Measurements from ENCODE around the gene TM9SF1. TPM values are rescaled to one million over a fixed set of nuclear protein-coding genes. Genes with fewer than 3 reads are reported as not detected.
A peak's percentile ranks its signal among the peaks of the same experiment; 100 is the strongest.

TM9SF1 gene
- total RNA-seq, 1 donor from 2014 or later, result 34.5 TPM

DNA sequence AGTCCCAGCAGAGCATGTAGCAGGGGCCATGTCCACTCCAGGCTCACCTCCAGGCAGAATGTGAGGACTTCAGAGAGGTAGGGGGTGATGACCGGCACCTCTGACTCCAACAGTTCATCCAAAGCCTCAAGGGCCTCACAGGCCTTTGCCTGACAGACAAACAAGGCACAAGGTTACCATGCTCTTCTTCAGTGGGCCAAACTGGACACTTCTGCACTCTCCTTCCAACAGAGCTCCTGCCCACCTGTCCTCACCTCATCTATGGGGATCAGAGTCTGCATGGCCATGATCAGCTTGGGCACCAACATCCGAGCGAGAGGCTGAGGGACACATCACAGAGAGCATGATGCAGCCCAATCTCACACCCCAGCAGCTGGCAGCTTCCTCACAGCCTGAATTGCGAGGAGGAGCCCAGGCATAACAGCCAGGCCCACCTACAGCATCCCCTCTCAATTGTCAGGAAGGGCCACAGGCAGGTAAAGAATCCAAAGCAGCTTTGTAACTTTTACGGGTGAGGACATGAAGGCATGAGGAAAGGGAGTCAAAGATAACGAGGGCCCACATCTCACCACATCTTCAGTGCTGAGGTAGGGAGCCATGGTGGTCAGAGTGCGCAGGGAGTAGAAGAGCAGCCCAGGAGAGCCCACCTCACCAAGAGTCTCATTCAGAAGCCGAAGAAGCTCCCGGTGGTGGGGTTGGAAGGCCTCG, 8.3 kb downstream of the TM9SF1 start:
- peak overlapping the region; percentile 91 for H3K4me3 Mint-ChIP-seq
- H3K9me3 Mint-ChIP-seq, result no peaks in the 10 kb centered on the region
- H3K27ac Mint-ChIP-seq, result peak overlapping the region; percentile 47
- H3K4me1 Mint-ChIP-seq (ENCODE audit: low read depth), result peaks cover 30% of the 10 kb centered on the region
- H3K36me3 Mint-ChIP-seq (ENCODE audit: low read depth), result peaks cover 51% of the 10 kb centered on the region
- intact Hi-C loops (cut with micrococcal nuclease), result no loop called here
- H3K27me3 Mint-ChIP-seq (ENCODE audit: insufficient read depth), result no peaks in the 10 kb centered on the region
- DNase-seq (ENCODE audit: low spot score), result no peak

GRCh38 chr14:24185741-24186140, 9.5 kb downstream of the TM9SF1 start:
- H3K9me3 Mint-ChIP-seq, result no peaks in the 10 kb centered on the region
- intact Hi-C loops (cut with micrococcal nuclease), result no loop called here

DNA sequence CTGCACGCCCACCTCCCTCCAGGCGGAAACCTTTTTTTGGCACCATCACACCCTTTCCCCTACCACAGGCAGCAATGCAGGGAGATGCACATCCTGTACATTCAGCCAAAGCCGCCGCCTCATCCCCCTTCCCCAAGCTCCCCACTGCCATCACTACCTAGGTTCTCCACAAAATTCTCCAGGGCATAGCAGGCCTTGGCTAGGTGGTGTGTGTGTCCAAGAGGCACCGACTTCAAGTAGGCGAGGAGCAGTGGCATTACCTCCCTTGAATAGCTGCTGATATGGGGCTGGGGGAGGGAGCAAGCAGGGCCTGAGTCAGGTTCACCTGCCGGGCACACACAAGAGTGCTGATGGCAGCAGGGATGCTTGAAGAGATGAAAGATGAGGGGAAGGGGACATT, 10.2 kb downstream of the TM9SF1 start:
- no peak for DNase-seq (ENCODE audit: low spot score)
- Mint-ChIP-seq H3K4me1 (ENCODE audit: low read depth) (peaks cover 21% of the 10 kb centered on the region), H3K27ac (no peak overlapping the region), H3K27me3 (ENCODE audit: insufficient read depth) (no peaks in the 10 kb centered on the region), H3K9me3 (no peaks in the 10 kb centered on the region), H3K36me3 (ENCODE audit: low read depth) (peaks cover 51% of the 10 kb centered on the region), H3K4me3 (no peak overlapping the region)
- intact Hi-C loops (cut with micrococcal nuclease), result no loop called here

More at GRCh38 chr14:24185741-24186140, 9.5 kb downstream of the TM9SF1 start:
- no peak for DNase-seq (ENCODE audit: low spot score)
- peaks cover 25% of the 10 kb centered on the region for H3K4me1 Mint-ChIP-seq (ENCODE audit: low read depth)
- no peak overlapping the region for H3K4me3 Mint-ChIP-seq
- no peak overlapping the region for H3K27ac Mint-ChIP-seq
- no peaks in the 10 kb centered on the region for H3K27me3 Mint-ChIP-seq (ENCODE audit: insufficient read depth)
- H3K36me3 Mint-ChIP-seq (ENCODE audit: low read depth), result peaks cover 48% of the 10 kb centered on the region

DNA sequence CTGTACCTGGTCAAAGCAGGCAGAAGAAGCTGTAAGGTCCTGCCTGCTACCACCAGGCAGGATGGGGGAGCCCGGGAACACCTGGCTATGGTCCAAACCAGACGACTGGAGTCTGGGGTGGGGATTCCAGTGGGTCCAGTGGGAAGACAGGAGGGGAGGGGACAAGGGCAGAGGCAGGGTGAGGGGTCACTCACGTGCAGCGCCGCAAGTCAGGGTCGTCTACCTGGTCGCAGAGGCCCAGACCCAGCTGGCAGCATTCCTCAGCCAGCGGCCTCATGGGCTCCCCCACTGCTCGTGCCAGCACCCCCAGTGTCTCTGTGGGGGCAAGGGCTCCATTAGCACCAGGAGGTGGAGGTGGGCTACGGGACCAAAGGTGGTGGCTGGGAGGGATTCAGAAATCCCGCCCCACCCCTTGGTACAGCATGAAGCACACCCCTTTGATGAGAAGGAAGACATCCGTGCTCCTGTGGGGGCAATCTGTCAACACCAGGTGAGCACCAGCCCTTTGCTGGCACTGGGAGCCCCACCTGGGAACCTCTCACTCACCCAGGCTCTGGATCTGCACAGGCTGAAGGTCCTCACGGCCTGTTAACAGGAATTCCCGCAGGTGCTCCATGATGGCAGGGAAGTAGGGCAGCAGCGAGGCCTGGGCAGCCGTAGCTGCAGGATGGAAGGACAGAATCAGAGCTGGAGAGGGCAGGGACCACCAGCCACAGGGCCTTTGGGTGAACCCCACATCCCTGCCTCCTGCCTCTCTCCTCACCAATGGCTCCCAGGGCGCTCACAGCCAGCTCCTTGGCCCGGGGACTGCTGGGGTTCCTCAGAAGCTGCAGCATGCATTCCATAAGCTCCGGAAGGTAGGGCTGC, 10.9 kb downstream of the TM9SF1 start:
- Mint-ChIP-seq H3K9me3 (no peaks in the 10 kb centered on the region), H3K36me3 (ENCODE audit: low read depth) (peaks cover 54% of the 10 kb centered on the region), H3K27me3 (ENCODE audit: insufficient read depth) (no peaks in the 10 kb centered on the region), H3K4me1 (ENCODE audit: low read depth) (peaks cover 18% of the 10 kb centered on the region), H3K27ac (no peak overlapping the region), H3K4me3 (no peak overlapping the region)
- no peak for DNase-seq (ENCODE audit: low spot score)
- intact Hi-C loops (cut with micrococcal nuclease), result no loop called here

DNA sequence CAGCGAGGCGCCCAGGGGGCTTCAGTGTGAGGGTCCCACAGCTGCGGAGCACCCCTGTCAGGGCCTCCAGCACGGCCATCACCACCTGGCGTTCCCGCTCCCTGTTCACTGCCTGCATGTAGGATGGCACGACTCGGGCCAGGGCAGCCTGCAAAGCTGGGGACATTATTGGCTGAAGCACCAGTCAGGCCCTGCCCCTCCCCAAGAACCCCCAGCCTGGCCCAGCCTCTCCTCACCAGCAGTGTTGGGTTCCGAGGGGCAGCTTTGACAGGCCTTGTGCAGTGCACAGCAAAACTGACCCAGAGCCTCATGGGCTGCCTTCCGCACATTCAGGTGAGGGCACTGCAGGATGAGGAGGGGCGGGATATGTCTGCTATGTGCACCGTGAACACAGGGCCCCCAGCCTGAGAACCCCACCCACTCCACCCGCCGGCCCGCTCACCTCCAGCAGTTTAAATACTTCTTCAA, 12.2 kb downstream of the TM9SF1 start:
- no peak for DNase-seq (ENCODE audit: low spot score)
- Mint-ChIP-seq H3K27me3 (ENCODE audit: insufficient read depth) (no peaks in the 10 kb centered on the region), H3K9me3 (no peaks in the 10 kb centered on the region), H3K4me3 (no peak overlapping the region), H3K4me1 (ENCODE audit: low read depth) (peaks cover 12% of the 10 kb centered on the region), H3K27ac (no peak overlapping the region), H3K36me3 (ENCODE audit: low read depth) (peaks cover 63% of the 10 kb centered on the region)
- intact Hi-C loops (cut with micrococcal nuclease), result no loop called here

DNA sequence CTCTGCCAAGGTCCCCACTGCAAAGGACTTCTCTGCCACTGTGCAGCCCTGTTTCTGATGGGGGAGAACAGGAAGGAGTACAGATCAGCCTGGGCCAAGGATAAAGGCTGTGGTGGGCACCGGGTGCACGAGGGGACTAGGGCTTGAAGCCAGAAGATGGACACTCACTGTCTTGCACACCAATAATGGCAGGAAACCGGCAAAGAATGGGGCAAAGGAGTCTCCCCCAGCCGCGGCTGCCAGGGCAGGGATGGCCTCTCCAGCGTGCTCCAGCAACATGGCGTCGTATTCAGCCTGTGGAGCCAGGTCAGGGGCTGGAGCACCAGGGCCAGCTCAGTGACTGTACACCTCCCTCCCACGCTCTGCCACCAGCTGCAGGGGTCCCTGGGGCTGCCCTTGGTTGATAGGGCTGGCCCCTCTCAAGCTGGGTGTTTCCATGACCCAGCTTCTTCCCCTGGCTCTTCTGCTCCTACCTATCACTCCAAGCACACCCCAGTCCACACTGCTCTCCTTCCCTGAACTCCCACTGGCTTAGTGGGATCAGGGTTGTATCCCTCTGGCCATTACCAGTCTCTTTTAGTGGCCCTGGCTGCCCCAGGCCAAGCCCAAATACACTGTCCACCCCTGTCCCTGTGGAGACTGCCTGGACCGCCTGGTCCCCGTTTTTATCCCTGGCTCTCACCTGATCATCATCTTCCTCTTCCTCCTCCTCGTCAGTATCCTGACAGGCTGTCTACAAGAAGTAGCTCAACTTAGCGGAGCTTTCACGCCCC, 12.9 kb downstream of the TM9SF1 start:
- intact Hi-C loops (cut with micrococcal nuclease), result no loop called here
- Mint-ChIP-seq H3K9me3 (no peaks in the 10 kb centered on the region), H3K27ac (no peak overlapping the region), H3K36me3 (ENCODE audit: low read depth) (peaks cover 64% of the 10 kb centered on the region), H3K4me3 (no peak overlapping the region), H3K27me3 (ENCODE audit: insufficient read depth) (no peaks in the 10 kb centered on the region), H3K4me1 (ENCODE audit: low read depth) (peaks cover 4% of the 10 kb centered on the region)
- no peak for DNase-seq (ENCODE audit: low spot score)

DNA sequence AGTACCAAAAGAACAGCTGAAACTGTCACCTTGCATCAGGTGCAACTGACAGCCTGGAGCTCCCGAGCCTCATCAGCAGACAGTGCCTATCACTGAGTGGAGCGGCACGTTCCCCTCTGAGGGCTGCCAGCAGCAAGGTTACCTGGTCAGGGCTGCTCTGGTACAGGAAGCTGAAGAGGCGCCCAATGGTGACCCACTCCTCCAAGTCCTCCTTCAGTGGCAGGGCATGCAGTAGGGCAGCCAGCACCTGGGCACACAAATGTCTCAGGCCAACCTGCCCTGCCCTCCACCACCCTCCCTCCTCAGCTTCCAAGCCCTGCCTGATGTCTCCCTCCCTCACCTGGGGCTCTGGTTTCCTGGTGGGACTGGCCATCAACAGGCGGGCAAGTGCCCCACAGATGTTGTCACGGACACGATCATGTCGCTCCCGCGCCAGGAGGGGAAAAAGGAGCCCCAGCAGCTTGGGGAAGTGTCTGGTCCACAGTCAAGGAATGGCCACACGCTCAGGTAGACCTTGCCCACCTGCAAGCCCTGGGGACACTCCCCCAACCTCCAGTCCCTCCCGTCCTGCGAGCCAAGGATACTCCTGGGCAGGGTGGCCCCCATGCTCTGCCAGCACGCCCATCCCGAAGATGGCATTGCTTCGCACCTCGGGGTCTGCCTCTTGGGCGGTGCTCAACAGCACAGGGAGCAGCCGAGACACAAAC, 13.7 kb downstream of the TM9SF1 start:
- Mint-ChIP-seq H3K27ac (no peak overlapping the region), H3K27me3 (ENCODE audit: insufficient read depth) (no peaks in the 10 kb centered on the region)

GRCh38 chr14:24179961-24180796, 15.1 kb downstream of the TM9SF1 start:
- DNase-seq (ENCODE audit: low spot score), result no peak
- intact Hi-C loops (cut with micrococcal nuclease), result no loop called here
- no peaks in the 10 kb centered on the region for H3K27me3 Mint-ChIP-seq (ENCODE audit: insufficient read depth)
- peaks cover 62% of the 10 kb centered on the region for H3K36me3 Mint-ChIP-seq (ENCODE audit: low read depth)
- no peak overlapping the region for H3K27ac Mint-ChIP-seq
- no peak overlapping the region for H3K4me3 Mint-ChIP-seq
- no peaks in the 10 kb centered on the region for H3K4me1 Mint-ChIP-seq (ENCODE audit: low read depth)
- H3K9me3 Mint-ChIP-seq, result no peaks in the 10 kb centered on the region

More for the DNA sequence above, 13.7 kb downstream of the TM9SF1 start:
- intact Hi-C loops (cut with micrococcal nuclease), result no loop called here
- Mint-ChIP-seq H3K4me1 (ENCODE audit: low read depth) (no peaks in the 10 kb centered on the region), H3K4me3 (no peak overlapping the region), H3K36me3 (ENCODE audit: low read depth) (peaks cover 62% of the 10 kb centered on the region), H3K9me3 (no peaks in the 10 kb centered on the region)
- no peak for DNase-seq (ENCODE audit: low spot score)

DNA sequence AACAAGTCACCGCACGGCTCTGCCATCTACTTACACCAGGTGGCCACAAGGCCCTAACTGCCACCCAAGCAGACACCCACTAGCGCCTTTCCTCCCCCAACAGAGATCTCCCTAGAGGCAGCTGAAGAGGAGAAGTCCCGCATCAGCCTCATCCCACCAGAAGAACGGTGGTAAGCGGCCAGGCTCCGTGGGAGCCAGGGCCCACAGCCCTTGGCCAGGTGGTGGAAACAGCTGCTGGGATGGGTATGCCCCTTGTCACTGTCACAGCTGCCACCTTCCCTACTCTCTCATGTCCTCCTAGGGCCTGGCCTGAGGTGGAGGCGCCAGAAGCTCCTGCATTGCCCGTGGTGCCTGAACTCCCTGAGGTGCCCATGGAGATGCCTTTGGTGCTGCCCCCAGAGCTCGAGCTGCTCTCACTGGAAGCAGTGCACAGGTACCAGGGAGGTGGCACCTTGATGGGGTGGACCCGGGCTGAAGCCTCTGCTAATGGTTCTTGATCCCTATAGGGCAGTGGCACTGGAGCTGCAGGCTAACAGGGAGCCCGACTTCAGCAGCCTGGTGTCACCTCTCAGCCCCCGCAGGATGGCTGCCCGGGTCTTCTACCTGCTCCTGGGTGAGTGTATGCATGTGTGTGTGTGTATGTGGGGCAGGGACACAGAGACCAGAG, 15.8 kb downstream of the TM9SF1 start:
- H3K4me3 Mint-ChIP-seq, result no peak overlapping the region
- no peaks in the 10 kb centered on the region for H3K4me1 Mint-ChIP-seq (ENCODE audit: low read depth)
- peaks cover 66% of the 10 kb centered on the region for H3K36me3 Mint-ChIP-seq (ENCODE audit: low read depth)
- no peaks in the 10 kb centered on the region for H3K9me3 Mint-ChIP-seq
- DNase-seq (ENCODE audit: low spot score), result no peak
- no peaks in the 10 kb centered on the region for H3K27me3 Mint-ChIP-seq (ENCODE audit: insufficient read depth)
- peak overlapping the region; percentile 44 for H3K27ac Mint-ChIP-seq
- intact Hi-C loops (cut with micrococcal nuclease), result no loop called here

GRCh38 chr14:24178399-24179178, 16.7 kb downstream of the TM9SF1 start:
- no peaks in the 10 kb centered on the region for H3K9me3 Mint-ChIP-seq
- intact Hi-C loops (cut with micrococcal nuclease), result no loop called here
- no peaks in the 10 kb centered on the region for H3K27me3 Mint-ChIP-seq (ENCODE audit: insufficient read depth)
- H3K4me1 Mint-ChIP-seq (ENCODE audit: low read depth), result no peaks in the 10 kb centered on the region
- no peak overlapping the region for H3K4me3 Mint-ChIP-seq
- DNase-seq (ENCODE audit: low spot score), result no peak
- H3K27ac Mint-ChIP-seq, result no peak overlapping the region
- H3K36me3 Mint-ChIP-seq (ENCODE audit: low read depth), result peaks cover 66% of the 10 kb centered on the region

DNA sequence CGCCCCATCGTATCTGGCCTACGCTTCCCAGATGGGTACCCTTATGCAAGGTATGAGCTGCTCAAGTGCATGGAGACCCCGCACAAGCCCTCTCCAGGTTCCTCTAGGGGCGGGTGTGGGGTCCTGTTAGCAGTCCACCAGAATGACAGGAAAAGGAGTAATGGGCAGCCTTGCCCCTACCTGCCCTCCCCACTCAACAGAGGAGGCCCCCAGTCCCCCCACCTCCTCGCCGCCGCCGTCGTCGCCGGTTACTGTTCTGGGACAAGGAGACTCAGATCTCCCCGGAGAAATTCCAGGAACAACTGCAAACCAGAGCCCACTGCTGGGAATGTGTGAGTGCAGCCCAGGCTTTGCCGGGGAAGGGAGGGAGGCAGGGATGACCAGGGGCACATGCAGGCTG, 17.4 kb downstream of the TM9SF1 start:
- no peak for DNase-seq (ENCODE audit: low spot score)
- Mint-ChIP-seq H3K27me3 (ENCODE audit: insufficient read depth) (no peaks in the 10 kb centered on the region), H3K4me3 (no peak overlapping the region), H3K36me3 (ENCODE audit: low read depth) (peaks cover 60% of the 10 kb centered on the region), H3K9me3 (no peaks in the 10 kb centered on the region), H3K27ac (peak overlapping the region; percentile 38), H3K4me1 (ENCODE audit: low read depth) (no peaks in the 10 kb centered on the region)
- intact Hi-C loops (cut with micrococcal nuclease), result no loop called here
